Gastroesophageal sphincter (tissue), 3 donors: Measurements from ENCODE around the gene SLC6A13.

ENCODE experiments used
- POLR2A ChIP-seq, 2 donors: fragments of 450-650 bp; IDR thresholded peaks; one replicate each; pipeline ENCODE4 v1.6.1; 2017; ENCODE audit warnings: antibody characterized with exemption in 2 of 2, mild to moderate bottlenecking in 2 of 2, moderate library complexity in 1 of 2
- POLR2AphosphoS5 ChIP-seq: sonication (generic); formaldehyde crosslinking; IDR thresholded peaks from one replicate; pipeline ENCODE4 v1.6.1; 2017; ENCODE audit warnings: antibody characterized with exemption
- TF ChIP-seq, protein P1 (sequence below), 4 experiments: fragments of 200-600 bp in 2 of 4; fragments of 450-650 bp in 2 of 4; sonication (generic) in 1 of 4; IDR thresholded peaks; one replicate each; pipeline ENCODE4 v1.5.1; 2017 to 2019; ENCODE audit warnings: antibody characterized with exemption in 4 of 4, mild to moderate bottlenecking in 2 of 4, moderate library complexity in 2 of 4

DNA sequence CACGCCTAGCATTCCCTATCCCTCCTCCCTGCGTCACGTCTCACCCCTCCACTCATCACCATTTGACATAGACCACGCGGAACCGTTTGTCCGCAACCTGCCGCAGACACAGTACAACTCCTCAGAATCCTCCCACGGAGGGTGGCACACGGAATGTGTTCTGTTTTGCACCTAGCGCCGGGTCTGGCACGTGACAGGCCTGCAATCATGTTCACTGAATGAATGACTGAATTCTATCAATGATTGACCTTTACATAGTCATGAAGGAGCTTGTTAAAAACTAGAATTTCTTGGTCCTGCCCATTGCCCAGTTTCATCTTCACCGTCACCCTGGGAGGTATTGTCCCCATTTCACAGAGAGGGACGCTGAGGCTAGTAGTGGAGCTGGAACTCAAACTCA, 53.4 kb downstream of the SLC6A13 start:
- TF ChIP-seq, protein P1, sequence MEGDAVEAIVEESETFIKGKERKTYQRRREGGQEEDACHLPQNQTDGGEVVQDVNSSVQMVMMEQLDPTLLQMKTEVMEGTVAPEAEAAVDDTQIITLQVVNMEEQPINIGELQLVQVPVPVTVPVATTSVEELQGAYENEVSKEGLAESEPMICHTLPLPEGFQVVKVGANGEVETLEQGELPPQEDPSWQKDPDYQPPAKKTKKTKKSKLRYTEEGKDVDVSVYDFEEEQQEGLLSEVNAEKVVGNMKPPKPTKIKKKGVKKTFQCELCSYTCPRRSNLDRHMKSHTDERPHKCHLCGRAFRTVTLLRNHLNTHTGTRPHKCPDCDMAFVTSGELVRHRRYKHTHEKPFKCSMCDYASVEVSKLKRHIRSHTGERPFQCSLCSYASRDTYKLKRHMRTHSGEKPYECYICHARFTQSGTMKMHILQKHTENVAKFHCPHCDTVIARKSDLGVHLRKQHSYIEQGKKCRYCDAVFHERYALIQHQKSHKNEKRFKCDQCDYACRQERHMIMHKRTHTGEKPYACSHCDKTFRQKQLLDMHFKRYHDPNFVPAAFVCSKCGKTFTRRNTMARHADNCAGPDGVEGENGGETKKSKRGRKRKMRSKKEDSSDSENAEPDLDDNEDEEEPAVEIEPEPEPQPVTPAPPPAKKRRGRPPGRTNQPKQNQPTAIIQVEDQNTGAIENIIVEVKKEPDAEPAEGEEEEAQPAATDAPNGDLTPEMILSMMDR (IDR thresholded peaks at IDR 0.05) = no peak
- TF ChIP-seq POLR2A (IDR thresholded peaks at IDR 0.05) = no peak
- no peak for TF ChIP-seq POLR2AphosphoS5
